ENCODE results near the gene RUNX1.
"Not testable (repeated sequence)": the region's sequence is repeated elsewhere in the genome, so short reads cannot be mapped to it uniquely, and the experiment has no call there.

- TF ChIP-seq CTCF (IDR thresholded peaks at IDR 0.05 in 2 of 3, conservative IDR thresholded peaks at IDR 0.05 in 1 of 3; ENCODE audit: control insufficient read depth in 2 of 3, extremely low read depth in 1 of 3, insufficient read depth in 1 of 3, low read depth in 3 of 3, low read length in 3 of 3); NR2C2 (IDR thresholded peaks at IDR 0.05; ENCODE audit: borderline replicate concordance, control insufficient read depth, insufficient read length, low read depth); NFYB (IDR thresholded peaks at IDR 0.05; ENCODE audit: insufficient read depth, low read depth, low read length); CEBPB (IDR thresholded peaks at IDR 0.05; ENCODE audit: borderline replicate concordance in 1 of 2, low read depth in 2 of 2, low read length in 2 of 2); RAD21 (IDR thresholded peaks at IDR 0.05; ENCODE audit: insufficient read depth, low read depth, low read length): not testable (repeated sequence)
Observed at GRCh38 chr21:34951868-34952267, 97.2 kb downstream of the RUNX1 start.

All from GM12878 (cell line).